Measurements from ENCODE around the gene PHF23. TPM values are rescaled to one million over a fixed set of nuclear protein-coding genes. Genes with fewer than 3 reads are reported as not detected.

The PHF23 gene
- total and polyA plus RNA-seq, 12 donors, result 16.1 to 25.0 (median 22.6) TPM

DNA sequence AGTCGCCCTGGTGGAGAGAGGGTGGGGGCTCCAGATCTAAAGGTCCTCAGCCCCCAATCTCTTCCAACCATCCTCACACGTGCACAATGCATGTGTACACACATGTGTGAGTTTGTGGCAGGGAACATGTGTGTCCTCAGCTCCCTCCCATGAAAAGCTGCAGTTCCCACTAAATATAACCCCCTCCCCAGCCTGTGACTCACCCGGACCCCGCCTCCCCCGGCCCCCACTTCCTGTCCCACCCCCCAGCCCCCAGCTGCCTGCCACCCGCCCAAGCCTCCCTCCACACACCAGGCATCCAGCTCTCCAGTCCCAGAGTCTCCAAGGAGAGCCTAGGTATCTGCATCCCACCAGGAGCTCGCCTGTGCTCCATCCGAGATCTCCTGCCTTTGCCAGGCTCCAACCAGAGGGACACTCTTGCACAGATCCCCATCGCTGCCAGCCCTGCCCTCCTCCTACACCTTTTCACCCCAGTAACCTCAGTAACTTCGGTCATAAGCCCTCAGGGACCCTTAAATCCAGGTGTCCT, 23.5 kb downstream of the PHF23 start:
- Histone ChIP-seq H3K36me3 (peaks cover 0 to under 1% (median 0%) of the 10 kb centered on the region in 9 donors), H3K4me3 (peak overlapping the region in 6 of 10 donors; percentile 59 to 71 (median 62)), H3K27me3 (no peaks in the 10 kb centered on the region), H3K27ac (peak overlapping the region in 8 of 10 donors; percentile 53 to 98 (median 70)), H3K4me1 (peaks cover 17 to 67% (median 58%) of the 10 kb centered on the region in 9 donors), H3K9me3 (no peaks in the 10 kb centered on the region)
- ATAC-seq (no peak), DNase-seq (no peak)
- TF ChIP-seq CTCF (IDR thresholded peaks at IDR 0.05), result no peak
- 15 to 23% methylated on average over 9 to 10 of the region's 10 CpGs for WGBS, 2 donors
- intact Hi-C loops (cut with DNase I), result loop anchor here in 2 of 10 donors (2.0 kb wide), 2 partner anchors 23 to 37 kb away; partner anchors contain the start of genes ELP5 (in 1 of the 2) and PHF23 (in 1 of the 2)

GRCh38 chr17:7215136-7215638, 24.1 kb downstream of the PHF23 start:
- Histone ChIP-seq H3K4me3 (peak overlapping the region in 8 of 10 donors; percentile 45 to 71 (median 62)), H3K27ac (peak overlapping the region in 9 of 10 donors; percentile 53 to 98 (median 68)), H3K4me1 (peaks cover 17 to 62% (median 53%) of the 10 kb centered on the region in 9 donors), H3K27me3 (no peaks in the 10 kb centered on the region), H3K9me3 (no peaks in the 10 kb centered on the region), H3K36me3 (no peaks in the 10 kb centered on the region)
- DNase-seq (no peak), ATAC-seq (no peak)
- whole genome bisulfite sequencing, 2 donors, result 21 to 25% methylated on average over 9 of the region's 9 CpGs
- intact Hi-C loops (cut with DNase I), result loop anchor here in 2 of 10 donors (2.0 kb wide), 2 partner anchors 24 to 38 kb away; partner anchors contain the start of genes ELP5 (in 1 of the 2) and PHF23 (in 1 of the 2)
- no peak for TF ChIP-seq CTCF (IDR thresholded peaks at IDR 0.05)

DNA sequence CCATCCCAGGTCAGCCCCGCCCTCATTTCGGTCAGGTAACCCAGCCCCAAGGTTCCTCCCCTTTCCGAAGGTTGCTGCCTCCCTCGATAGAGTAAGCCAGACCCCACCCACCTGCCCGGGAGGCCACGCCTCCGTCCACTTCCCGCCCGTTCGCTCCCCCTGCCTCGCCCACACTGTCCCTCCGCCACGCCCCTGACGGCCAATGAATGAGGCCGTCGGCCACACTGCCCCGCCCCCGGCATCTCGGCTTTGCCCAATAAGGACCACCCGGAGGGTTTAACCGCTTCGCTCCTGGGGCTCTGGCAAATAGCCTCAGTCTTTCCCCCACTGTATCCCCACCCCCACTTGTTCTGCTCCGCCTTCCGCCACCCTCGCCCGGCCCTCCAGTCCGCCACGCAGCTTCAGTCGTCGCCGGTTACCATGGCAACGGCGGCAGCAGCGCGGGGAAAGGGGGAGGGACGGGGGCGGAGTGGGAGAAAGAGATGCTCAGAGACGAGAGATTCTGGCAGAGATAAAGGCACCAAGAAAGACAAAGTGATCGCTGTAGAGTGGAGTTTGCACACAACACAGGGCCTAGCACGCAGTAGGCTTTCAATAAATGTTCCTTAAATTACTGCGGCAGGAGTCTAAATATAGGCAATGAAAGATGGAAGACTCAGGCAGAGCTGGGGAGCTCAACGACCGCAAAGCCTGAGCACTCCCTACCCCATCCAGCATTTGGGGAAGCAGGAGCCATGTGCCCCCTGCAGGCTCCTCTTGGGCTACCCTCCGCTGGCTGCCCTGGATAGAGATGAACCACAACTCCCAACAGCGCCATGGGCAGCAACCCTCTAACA, 24.7 kb downstream of the PHF23 start:
- peak in 8 of 9 donors; percentile 28 to 75 (median 54) for TF ChIP-seq CTCF (IDR thresholded peaks at IDR 0.05)
- ATAC-seq (peak; percentile 89 to 94 (median 92)), DNase-seq (peak; percentile 99)
- intact Hi-C loops (cut with DNase I), result loop anchor here in 2 of 10 donors (2.0 kb wide), 2 partner anchors 24 to 38 kb away; partner anchors contain the start of genes ELP5 (in 1 of the 2) and PHF23 (in 1 of the 2)
- H3K36me3 ChIP-seq, result no peaks in the 10 kb centered on the region
- H3K27me3 ChIP-seq, result no peaks in the 10 kb centered on the region
- H3K27ac ChIP-seq, result peak overlapping the region in 9 of 10 donors; percentile 53 to 98 (median 69)
- no peaks in the 10 kb centered on the region for H3K9me3 ChIP-seq
- peaks cover 17 to 61% (median 52%) of the 10 kb centered on the region in 9 donors for H3K4me1 ChIP-seq
- WGBS, 2 donors, result 0 to 1% methylated on average over 45 of the region's 45 CpGs
- peak overlapping the region; percentile 8 to 71 (median 60) for H3K4me3 ChIP-seq

DNA sequence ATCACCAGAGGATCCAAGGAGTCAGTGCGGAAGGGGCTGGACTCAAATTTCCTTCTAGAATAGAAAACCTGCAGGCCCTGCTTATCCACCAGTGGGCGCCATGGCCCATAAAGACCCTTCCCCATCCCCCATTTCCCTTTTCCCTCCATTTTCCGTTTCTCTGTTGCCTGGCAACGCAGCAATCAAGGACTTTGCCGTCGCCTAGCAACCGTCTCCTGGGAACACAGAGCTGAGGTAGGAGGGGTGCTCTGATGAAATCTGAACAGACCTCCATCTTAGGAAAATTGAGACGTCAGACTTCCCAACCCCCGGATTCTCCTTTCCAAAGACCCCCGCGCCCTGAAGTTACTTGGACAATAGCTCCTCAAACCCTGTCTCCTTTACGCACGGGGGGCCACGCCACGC, 25.4 kb downstream of the PHF23 start:
- Histone ChIP-seq H3K27me3 (no peaks in the 10 kb centered on the region), H3K36me3 (no peaks in the 10 kb centered on the region), H3K27ac (peak overlapping the region in 7 of 10 donors; percentile 39 to 98 (median 68)), H3K4me3 (peak overlapping the region; percentile 8 to 71 (median 60)), H3K4me1 (peaks cover 14 to 55% (median 46%) of the 10 kb centered on the region in 9 donors), H3K9me3 (no peaks in the 10 kb centered on the region)
- intact Hi-C loops (cut with DNase I), result loop anchor here in 2 of 10 donors (2.0 kb wide), 2 partner anchors 25 to 39 kb away; partner anchors contain the start of genes ELP5 (in 1 of the 2) and PHF23 (in 1 of the 2)
- peak in 8 of 9 donors; percentile 22 to 56 (median 41) for TF ChIP-seq CTCF (IDR thresholded peaks at IDR 0.05)
- DNase-seq (peak in 1 of 2 donors; percentile 78), ATAC-seq (peak in 3 of 8 donors; percentile 0 to 1 (median 0))
- 3 to 5% methylated on average over 15 of the region's 15 CpGs for WGBS, 2 donors

All from heart right ventricle (tissue), 16 donors.